PC-3 (cell line): ENCODE data around the gene BTG4. TPM values are rescaled to one million over a fixed set of nuclear protein-coding genes. Genes with fewer than 3 reads are reported as not detected.

Experiments used
- ATAC-seq: fragments of 200-7000 bp; cut with Tn5 transposase; 2 replicates; pipeline ENCODE4 v1.9.1; 2020; ENCODE audit warnings: mild to moderate bottlenecking, moderate library complexity
- BruUV-seq: library from RNA; stranded (reverse); fragments of 400-500 nt; replicated peaks from 2 replicates; lab custom pipeline; 2021; lab: Mats Ljungman, UMichigan
- CTCF ChIA-PET: fragments of 300-600 bp; sonication (Branson Sonifier 250); formaldehyde crosslinking; loops from one replicate; lab custom pipeline; 2022; ENCODE audit warnings: antibody characterized with exemption; lab: Charles Lee
- POLR2A ChIA-PET: fragments of 300-600 bp; sonication (Branson Sonifier 250); formaldehyde crosslinking; loops from one replicate; lab custom pipeline; 2022; ENCODE audit warnings: antibody characterized with exemption; ENCODE audit not compliant: unreplicated experiment; lab: Charles Lee
- DNase-seq: peaks from one replicate; pipeline ENCODE4 v3.0.0-alpha.2; 2015
- H2AFZ ChIP-seq: fragments of 300-600 bp; sonication (generic); 2 replicates; pipeline ENCODE4 v1.6.0; 2016; ENCODE audit warnings: antibody characterized with exemption, low read length
- H3F3A ChIP-seq: fragments of 300-600 bp; sonication (generic); one replicate; pipeline ENCODE4 v1.6.0; 2017; ENCODE audit warnings: antibody characterized with exemption, low read length, control low read depth, mild to moderate bottlenecking; ENCODE audit not compliant: unreplicated experiment
- H3K27ac ChIP-seq: fragments of 300-600 bp; sonication (generic); 2 replicates; pipeline ENCODE4 v1.5.1; 2016; ENCODE audit warnings: mild to moderate bottlenecking, low read length
- H3K27me3 ChIP-seq: fragments of 300-600 bp; sonication (generic); 2 replicates; pipeline ENCODE4 v1.6.1; 2016; ENCODE audit warnings: low read length, mixed read lengths
- H3K36me3 ChIP-seq: fragments of 300-600 bp; sonication (generic); 2 replicates; pipeline ENCODE4 v1.6.1; 2016; ENCODE audit warnings: low read depth, mixed run types, low read length, mixed read lengths
- H3K4me1 ChIP-seq: fragments of 300-600 bp; sonication (generic); 2 replicates; pipeline ENCODE4 v1.5.1; 2016; ENCODE audit warnings: low read length; ENCODE audit not compliant: insufficient read depth
- H3K4me2 ChIP-seq: fragments of 300-600 bp; sonication (generic); 2 replicates; pipeline ENCODE4 v1.6.0; 2016; ENCODE audit warnings: low read length
- H3K4me3 ChIP-seq: fragments of 300-600 bp; sonication (generic); 2 replicates; pipeline ENCODE4 v1.5.1; 2016; ENCODE audit warnings: mild to moderate bottlenecking, low read length, mixed read lengths
- H3K79me2 ChIP-seq: fragments of 300-600 bp; sonication (generic); 2 replicates; pipeline ENCODE4 v1.6.1; 2017; ENCODE audit warnings: low read length, mixed read lengths
- H3K9ac ChIP-seq: fragments of 300-600 bp; sonication (generic); 2 replicates; pipeline ENCODE4 v1.6.0; 2016; ENCODE audit warnings: mild to moderate bottlenecking, low read length
- H3K9me2 ChIP-seq: fragments of 300-600 bp; sonication (generic); replicated peaks from 2 replicates; pipeline ENCODE4 v1.6.1; 2016; ENCODE audit warnings: mixed run types, low read length, mixed read lengths
- H3K9me3 ChIP-seq: fragments of 300-600 bp; sonication (generic); 2 replicates; pipeline ENCODE4 v1.6.1; 2016; ENCODE audit warnings: low read length, mixed read lengths
- H4K20me1 ChIP-seq: fragments of 300-600 bp; sonication (generic); 2 replicates; pipeline ENCODE4 v1.6.1; 2016; ENCODE audit warnings: low read length, mixed read lengths
- CTCF ChIP-seq: fragments of 300-600 bp; sonication (generic); conservative IDR thresholded peaks from 2 replicates; pipeline ENCODE4 v1.5.1; 2017; ENCODE audit warnings: antibody characterized with exemption, low read depth, mild to moderate bottlenecking, low read length
- EZH2 ChIP-seq: fragments of 300-600 bp; sonication (generic); IDR thresholded peaks from one replicate; pipeline ENCODE4 v1.6.1; 2017; ENCODE audit warnings: antibody characterized with exemption, mild to moderate bottlenecking, low read length; ENCODE audit not compliant: unreplicated experiment
- EZH2phosphoT487 ChIP-seq: fragments of 300-600 bp; sonication (generic); IDR thresholded peaks from 2 replicates; pipeline ENCODE4 v1.6.1; 2018; ENCODE audit warnings: mild to moderate bottlenecking, antibody characterized with exemption, low read length, borderline replicate concordance
- intact Hi-C: fragments of 100-400 bp; cut with micrococcal nuclease; formaldehyde crosslinking; loops from 2 replicates; pipeline ENCODE4 v1.9.0; 2023
- total RNA-seq: library from RNA; depleted of rRNA; stranded (reverse); fragments of >200 nt; gene quantifications from 2 replicates; pipeline ENCODE4 v1.2.3, GENCODE V29; 2014

BTG4 gene
- total RNA-seq, 1 experiment from 2014 or later: not detected

- Histone ChIP-seq H3K27ac (peak overlapping the region; percentile 20), H3K9ac (0 out of 2 replicates have a peak overlapping the region, but pooled peaks have one; percentile 1), H3K36me3 (no peaks in the 10 kb centered on the region), H3K4me2 (peak overlapping the region; percentile 71), H3F3A (peaks cover 10% of the 10 kb centered on the region), H3K4me3 (peak overlapping the region; percentile 17; the same call in 1 of the 2 replicates), H3K9me2 (no peaks in the 10 kb centered on the region), H3K27me3 (no peaks in the 10 kb centered on the region), H4K20me1 (no peaks in the 10 kb centered on the region), H3K79me2 (no peaks in the 10 kb centered on the region), H3K9me3 (no peaks in the 10 kb centered on the region), H2AFZ (peak overlapping the region; percentile 45), H3K4me1 (peaks cover 68% of the 10 kb centered on the region)
- DNase-seq: peak; percentile 74
- CTCF ChIA-PET: no interaction called here
- intact Hi-C loops: loop anchor here (10.0 kb wide), 1 partner anchor 330 kb away; no protein-coding TSS in a partner anchor
- BruUV-seq: no TSS peak
- ATAC-seq: peak; percentile 35
- TF ChIP-seq CTCF: no peak
- TF ChIP-seq EZH2: no peak
- no peak for TF ChIP-seq EZH2phosphoT487
- POLR2A ChIA-PET: no interaction called here
These were observed 23.1 kb upstream of the BTG4 start for GRCh38 chr11:111535281-111535680.

- POLR2A ChIA-PET: no interaction called here
- Histone ChIP-seq H3K27ac (peak overlapping the region; percentile 76), H3K79me2 (no peaks in the 10 kb centered on the region), H2AFZ (no peak overlapping the region), H3K4me2 (peak overlapping the region; percentile 51; the same call in 1 of the 2 replicates), H3K4me3 (no peak overlapping the region), H3F3A (peaks cover 10% of the 10 kb centered on the region), H3K9me3 (no peaks in the 10 kb centered on the region), H4K20me1 (no peaks in the 10 kb centered on the region), H3K9ac (no peak overlapping the region), H3K36me3 (no peaks in the 10 kb centered on the region), H3K27me3 (no peaks in the 10 kb centered on the region), H3K4me1 (peaks cover 56% of the 10 kb centered on the region), H3K9me2 (no peaks in the 10 kb centered on the region)
- CTCF ChIA-PET: interaction anchor here (1.0 to 1.1 kb wide), 2 partner anchors 25 to 77 kb away, joined by 4 to 8 read pairs; no protein-coding TSS in a partner anchor
- TF ChIP-seq EZH2: no peak
- no peak for TF ChIP-seq CTCF
- no peak for TF ChIP-seq EZH2phosphoT487
- intact Hi-C loops: loop anchor here (10.0 kb wide), 1 partner anchor 328 kb away; no protein-coding TSS in a partner anchor
- ATAC-seq (no peak), DNase-seq (no peak)
- BruUV-seq: no TSS peak
These were observed 20.2 kb upstream of the BTG4 start for GRCh38 chr11:111532365-111532709.
